GM19238 (cell line): Measurements from ENCODE around the gene SYNJ1.
"Not testable (repeated sequence)": the region's sequence is repeated elsewhere in the genome, so short reads cannot be mapped to it uniquely, and the experiment has no call there.

Experiments used
- DNase-seq: peaks from one replicate; pipeline ENCODE4 v3.0.0; 2011; ENCODE audit warnings: low spot score; ENCODE audit not compliant: insufficient read length

Gene SYNJ1, protein sequence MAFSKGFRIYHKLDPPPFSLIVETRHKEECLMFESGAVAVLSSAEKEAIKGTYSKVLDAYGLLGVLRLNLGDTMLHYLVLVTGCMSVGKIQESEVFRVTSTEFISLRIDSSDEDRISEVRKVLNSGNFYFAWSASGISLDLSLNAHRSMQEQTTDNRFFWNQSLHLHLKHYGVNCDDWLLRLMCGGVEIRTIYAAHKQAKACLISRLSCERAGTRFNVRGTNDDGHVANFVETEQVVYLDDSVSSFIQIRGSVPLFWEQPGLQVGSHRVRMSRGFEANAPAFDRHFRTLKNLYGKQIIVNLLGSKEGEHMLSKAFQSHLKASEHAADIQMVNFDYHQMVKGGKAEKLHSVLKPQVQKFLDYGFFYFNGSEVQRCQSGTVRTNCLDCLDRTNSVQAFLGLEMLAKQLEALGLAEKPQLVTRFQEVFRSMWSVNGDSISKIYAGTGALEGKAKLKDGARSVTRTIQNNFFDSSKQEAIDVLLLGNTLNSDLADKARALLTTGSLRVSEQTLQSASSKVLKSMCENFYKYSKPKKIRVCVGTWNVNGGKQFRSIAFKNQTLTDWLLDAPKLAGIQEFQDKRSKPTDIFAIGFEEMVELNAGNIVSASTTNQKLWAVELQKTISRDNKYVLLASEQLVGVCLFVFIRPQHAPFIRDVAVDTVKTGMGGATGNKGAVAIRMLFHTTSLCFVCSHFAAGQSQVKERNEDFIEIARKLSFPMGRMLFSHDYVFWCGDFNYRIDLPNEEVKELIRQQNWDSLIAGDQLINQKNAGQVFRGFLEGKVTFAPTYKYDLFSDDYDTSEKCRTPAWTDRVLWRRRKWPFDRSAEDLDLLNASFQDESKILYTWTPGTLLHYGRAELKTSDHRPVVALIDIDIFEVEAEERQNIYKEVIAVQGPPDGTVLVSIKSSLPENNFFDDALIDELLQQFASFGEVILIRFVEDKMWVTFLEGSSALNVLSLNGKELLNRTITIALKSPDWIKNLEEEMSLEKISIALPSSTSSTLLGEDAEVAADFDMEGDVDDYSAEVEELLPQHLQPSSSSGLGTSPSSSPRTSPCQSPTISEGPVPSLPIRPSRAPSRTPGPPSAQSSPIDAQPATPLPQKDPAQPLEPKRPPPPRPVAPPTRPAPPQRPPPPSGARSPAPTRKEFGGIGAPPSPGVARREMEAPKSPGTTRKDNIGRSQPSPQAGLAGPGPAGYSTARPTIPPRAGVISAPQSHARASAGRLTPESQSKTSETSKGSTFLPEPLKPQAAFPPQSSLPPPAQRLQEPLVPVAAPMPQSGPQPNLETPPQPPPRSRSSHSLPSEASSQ (N-terminal part only)

DNA sequence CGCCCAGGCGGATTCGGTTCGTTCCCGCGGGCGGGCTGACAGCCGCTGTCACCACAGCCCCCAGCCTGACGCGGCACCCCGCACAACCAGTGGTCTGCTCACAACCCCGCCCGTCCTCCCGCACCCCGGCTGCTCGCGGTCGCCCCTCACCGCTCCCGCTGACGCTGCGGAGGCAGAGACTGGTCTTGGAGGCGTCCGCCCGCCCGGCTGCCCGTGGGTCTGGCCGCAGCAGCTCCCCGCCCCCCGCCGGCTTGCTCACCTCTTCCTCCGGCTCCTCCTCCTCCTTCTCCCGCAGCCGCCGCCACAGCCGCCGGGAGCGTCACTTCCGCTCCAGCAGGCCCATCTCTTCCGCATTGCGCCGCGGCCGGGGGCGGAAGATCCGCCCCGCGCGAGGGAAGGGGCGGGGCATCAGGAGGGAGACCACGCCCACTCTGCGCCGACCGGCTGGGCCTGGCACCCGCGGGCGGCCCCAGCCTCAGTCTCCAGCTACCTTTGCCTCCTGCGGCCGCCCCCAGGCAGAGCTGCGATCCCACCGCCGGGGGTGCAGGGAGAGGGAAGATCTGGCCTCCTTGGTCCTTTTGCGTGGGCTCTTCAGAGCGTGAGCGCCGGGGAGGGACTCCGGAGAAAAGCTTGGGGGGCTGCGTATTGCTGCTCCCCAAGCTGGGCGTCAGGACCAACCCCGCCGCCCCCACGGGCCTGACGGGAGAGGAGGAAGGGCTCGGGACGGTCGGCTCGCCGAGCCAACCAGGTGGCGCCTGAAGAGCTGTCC is at the start of gene SYNJ1:
TSS of gene SYNJ1 (minus strand) at position 327 of the 769 bp plus-strand sequence. CDS start 1,118 bp downstream, outside the sequence.
- peak; percentile 89 for DNase-seq

DNA sequence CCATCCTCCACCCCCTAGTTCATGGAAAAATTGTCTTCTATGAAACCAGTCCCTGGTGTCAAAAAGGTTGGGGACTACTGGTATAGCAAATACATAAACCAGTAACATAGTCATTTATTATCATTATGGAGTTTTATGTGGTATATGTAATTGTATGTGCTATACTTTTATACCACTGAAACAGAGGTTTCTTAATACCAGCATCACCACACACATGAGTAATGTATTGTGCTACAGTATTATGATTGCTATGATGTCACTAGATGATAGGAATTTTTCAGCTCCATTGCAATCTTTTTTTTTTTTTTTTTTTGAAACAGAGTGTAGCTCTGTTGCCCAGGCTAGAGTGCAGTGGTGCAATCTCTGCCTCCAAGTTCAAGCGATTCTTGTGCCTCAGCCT is 49.5 kb upstream of the SYNJ1 start:
- no peak for DNase-seq

DNA sequence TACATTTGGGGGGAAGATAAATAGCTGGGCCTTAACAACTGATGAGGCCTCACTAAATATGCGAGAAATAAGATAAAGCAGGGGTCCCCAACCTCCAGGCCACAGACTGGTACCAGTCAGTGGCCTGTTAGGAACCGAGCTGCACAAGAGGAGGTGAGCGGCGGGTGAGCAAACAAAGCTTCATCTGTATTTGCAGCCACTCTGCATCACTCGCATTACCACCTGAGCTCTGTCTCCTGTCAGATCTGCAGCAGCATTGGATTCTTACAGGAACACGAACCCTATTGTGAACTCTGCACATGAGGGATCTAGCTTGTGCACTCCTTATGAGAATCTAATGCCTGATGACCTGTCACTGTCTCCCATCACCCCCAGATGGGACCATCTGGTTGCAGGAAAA is 48.9 kb upstream of the SYNJ1 start:
- DNase-seq, result no peak

DNA sequence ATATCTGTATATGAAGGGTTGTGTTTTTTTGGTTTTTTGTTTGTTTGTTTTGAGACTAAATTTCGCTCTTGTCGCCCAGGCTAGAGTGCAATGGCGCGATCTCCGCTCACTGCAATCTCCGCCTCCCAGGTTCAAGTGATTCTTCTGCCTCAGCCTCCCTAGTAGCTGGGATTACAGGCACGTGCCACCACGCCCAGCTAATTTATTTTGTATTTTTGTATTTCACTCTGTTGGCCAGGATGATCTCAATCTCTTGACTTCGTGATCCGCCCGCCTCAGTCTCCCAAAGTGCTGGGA is 45.2 kb upstream of the SYNJ1 start:
- not testable (repeated sequence) for DNase-seq

DNA sequence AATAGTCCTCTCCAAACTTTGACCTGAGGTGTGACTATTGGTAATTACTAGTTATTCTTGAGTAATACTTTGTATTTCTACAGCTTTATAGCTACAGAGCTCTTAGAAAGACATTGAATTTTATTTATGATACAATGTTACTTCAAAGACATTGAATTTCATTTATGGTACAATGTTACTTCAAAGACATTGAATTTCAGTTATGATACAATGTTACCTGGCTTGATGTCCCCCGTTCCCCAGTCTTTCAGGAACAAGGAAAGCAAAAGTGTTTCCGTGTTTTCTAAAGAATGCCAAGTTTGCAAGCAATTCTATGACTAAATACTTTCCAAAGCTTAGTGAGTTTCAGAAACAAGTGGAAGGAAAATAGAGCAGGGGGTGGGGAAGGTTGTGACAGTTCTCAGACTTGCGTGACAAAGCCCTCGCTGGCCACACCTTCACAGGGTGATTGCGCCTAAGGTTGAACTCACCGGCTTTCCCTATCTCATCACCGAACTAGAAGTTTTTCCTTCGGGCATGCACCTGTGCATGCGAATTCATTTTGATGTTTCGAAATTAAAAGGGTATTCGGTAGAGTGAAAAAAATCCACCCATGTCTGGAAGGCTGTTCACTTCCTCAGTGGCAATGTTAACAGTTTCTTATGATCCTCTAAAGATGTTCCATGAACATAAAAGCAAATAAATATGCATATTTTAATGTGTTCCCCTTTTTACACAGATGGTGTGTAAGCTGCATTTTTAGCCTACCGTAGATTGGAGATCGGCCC is 44.7 kb upstream of the SYNJ1 start:
- DNase-seq, result peak; percentile 24

DNA sequence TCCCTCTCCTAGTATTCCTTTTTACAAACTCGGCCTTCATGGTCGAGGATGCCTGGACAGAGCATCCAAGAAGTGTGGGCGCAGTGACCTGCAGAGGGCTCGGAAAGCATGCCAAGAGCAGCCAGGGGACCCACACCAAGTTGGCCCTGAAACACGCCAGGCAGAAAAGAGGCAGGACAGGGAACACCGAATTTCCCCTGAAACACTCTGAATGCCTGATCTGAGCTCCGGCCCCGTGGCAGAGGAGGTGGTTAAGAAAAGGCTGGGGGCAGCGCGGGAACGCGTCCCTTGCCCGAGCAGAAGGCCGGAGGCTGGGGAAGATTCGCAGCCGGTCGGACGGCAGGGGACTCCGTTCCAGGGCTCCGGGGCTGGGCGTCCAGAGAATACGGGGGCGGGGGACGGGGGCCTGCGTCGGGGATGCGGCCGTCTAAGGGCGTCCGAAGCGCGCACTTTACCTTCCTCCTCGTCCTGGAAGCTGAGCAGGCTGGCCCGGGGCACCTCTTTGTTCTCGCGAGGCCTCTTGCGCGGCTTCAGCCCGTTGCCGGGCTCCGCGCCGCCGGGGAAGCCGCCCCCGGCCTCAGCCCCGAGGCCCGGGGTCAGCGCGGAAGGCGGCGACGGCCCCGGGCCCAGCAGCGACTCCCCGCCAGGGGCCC is 43.2 kb upstream of the SYNJ1 start:
- peak; percentile 53 for DNase-seq

DNA sequence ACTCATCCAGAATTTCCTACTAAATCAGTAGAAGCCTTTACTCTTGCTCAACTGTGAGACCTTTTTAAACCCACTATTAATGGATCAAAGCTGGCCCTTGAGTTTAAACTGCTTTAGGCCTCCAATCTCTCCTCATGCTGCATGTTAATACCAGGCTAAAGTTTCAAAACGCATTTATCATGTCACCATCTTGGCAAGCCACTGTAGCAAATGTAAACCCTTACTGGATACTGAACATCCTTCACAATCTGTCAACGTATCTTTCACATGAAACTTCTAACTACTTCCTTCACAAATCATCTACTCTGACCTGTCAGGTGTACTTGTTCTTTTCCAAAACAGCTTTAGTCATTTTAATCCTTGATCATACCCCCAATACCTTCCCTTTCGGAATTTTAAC is 40.7 kb upstream of the SYNJ1 start:
- DNase-seq, result no peak

DNA sequence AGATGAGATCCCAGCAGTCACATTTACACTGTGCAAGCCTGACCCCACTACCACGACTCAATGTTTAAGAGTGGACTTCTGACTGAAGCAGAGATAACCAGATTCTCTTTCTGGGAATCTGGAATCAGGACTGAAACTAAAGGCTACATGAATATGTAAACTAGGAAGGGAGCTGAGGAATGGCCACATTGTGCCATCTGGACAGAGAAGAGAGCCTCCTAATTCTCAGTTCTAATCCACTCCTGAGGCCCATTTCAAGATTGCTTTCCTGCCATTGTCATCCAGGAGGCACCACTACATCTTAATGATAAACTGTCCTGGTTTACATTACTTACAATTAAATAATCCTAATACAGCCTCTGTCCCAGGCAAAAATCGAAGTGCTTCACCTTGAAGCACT is 37.2 kb upstream of the SYNJ1 start:
- DNase-seq, result no peak

DNA sequence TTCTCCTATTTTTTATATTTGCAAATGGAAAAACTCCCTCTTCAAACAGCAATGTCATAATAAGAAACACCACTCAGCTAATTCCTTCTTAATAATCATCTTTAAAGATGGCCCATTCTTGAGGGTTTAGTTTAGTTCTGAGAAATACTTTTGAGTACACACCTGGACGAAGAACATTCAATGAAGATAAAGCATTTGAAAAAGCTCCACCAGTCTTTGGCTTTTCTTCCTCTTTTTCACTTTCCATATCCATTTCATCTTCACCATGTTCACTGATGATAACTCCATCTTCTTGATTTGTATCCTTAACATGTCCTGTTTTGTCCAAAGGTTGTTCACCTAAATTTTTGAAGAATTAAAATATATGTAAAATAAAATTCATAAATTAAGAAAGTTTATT is 36.4 kb upstream of the SYNJ1 start:
- no peak for DNase-seq

DNA sequence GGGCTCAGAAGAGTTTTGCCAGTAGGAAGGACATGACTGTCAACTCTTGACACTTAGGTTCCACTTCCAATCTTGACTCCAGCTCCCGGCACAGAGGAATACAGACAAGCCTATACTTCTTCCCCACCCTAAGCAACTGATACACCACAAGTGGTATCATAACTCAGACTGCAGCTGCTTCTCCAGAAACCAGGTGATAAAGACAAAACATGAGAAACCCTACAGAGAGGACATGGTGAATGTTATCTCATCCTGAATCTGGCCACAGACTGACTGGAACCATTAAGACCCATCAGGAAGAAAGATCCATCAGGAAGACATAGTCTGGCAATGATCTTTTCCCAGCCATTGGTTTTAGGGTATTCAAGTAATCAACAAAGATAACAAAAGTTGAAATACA is 30.0 kb upstream of the SYNJ1 start:
- DNase-seq, result no peak

DNA sequence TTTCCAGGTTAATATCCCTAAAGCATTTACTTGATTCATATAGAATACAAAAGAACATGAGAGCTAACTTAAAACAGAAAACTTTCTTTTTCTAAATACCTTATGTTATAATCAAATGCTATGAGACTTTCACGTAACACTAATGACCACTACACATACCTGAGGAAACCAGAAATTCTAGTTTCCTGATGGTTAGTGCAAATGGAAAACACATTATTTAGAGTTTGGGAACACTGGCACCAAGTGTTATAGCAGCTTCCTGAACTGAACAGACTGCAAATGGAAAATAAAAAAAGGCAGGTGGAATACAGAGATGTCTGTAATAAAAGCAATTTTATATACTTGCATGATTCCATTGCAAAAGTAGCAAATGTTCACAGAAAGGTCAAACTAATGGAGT is 28.3 kb upstream of the SYNJ1 start:
- DNase-seq, result no peak

DNA sequence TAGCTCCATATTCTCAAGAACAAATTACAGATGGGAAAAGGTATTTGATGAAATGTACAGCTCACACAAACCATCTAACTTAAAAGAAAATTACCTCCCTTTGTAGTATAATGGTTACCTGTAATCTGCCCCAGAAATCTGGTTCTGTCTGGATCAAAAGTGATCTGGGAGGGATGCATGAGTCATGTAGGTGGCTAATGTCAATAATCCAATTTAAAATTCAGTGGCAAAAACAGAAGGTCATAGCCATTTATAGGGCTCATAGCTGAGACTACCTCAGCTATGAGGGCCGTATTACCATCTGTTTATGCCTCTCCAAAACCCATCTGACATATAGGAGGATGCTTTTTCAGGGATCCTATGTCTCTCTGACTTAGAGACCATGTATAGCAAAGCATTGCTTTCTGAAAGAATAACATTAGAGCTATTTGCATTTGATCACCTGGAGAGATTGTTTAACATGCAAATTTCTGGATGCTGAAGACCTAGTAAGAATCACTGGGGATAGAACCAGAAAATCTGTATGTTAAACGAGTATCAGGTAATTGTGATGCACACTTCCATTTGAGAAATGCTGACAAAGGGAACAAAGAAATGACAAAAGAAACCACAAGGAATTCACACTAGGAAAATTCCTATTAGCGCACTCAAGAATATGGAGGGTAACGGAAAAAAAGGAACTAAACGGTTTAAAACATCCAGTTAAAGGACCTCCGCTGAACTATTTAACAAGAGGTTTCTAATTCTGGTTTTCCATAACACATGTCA is 26.2 kb upstream of the SYNJ1 start:
- no peak for DNase-seq

DNA sequence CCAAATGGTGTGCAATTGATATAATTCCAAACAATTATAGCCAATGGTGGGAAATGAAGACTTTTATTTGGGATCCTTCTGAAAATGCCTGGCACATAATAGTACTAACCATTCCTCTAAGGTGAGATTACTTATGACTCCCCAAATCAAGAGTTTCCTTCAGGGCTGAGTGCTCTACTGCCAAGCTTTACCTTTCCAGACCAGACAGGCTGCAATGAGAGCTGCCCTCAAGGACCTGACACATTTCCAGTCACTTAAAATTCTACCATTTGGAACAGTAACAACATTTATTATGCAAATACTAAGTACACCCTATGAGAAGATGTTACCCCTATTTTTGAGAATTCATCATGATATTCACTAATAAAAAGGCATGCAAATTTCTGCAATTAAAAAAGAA is 22.6 kb upstream of the SYNJ1 start:
- no peak for DNase-seq

DNA sequence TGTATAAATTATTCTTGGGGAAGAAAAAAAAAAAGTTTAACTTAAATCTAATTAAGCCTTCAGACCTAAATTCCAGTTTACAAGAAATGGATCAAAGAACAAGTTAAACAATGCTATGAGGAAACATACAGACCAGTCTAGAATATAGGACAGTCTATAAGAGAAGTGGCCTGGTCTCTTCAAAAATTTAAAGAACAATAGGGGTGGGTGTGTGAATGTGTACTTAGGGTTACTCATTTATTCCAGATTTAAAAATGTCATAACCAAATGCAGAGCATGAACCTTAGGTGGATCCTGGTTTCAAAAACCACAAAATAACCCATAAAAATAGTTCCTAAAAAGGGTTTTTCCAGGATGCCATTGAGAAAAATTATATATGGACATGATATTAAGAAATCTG is 21.8 kb upstream of the SYNJ1 start:
- DNase-seq, result no peak

DNA sequence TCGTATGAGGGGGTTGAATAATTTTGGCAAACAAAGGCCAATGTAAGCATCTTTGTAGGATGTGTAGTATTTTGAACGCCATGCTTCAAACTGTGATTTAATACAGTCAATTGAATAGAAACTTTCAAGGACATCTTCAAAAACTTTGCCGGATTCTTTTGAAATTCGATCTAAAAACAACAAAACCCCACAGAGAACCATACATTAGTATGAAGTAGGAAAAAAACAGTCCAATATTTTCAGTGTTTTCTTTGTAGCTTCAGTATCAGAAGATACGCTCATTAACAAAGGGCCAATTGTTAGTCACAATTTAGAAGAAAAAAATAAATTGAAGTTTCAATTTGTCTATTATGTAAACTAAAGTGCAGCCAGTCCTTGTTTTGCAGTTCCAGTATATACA is 20.7 kb upstream of the SYNJ1 start:
- no peak for DNase-seq

DNA sequence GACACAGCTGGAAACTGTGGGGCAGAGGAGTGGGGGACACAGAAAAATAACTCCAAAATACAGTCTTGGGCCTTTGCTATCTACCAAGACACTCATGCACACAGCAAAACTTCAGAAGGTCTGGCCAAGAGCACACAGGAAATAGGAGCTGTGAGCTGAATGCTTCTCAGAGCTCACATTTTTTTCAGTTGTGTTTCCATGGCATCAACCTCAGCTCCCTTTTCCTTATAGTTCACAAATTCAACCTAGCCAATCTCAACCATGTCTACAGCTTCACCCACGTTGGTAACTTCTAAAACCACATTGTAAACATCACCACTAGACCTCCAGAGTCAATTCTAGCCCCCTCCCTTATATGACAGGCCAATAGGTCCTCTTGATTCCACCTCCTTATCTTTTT is 19.6 kb upstream of the SYNJ1 start:
- no peak for DNase-seq

DNA sequence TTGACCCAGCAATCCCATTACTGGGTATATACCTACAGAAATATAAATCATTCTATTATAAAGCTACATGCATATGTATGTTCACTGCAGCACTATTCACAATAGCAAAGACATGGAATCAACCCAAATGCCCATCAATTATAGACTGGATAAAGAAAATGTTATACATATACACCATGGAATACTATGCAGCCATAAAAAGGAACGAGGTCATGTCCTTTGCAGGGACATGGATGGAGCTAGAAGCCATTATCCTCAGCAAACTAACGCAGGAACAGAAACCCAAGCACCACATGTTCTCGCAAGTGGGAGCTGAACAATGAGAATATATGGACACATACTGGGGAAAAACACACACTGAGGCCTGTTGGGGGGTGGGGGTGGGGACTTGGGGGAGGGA is 18.9 kb upstream of the SYNJ1 start:
- not testable (repeated sequence) for DNase-seq

DNA sequence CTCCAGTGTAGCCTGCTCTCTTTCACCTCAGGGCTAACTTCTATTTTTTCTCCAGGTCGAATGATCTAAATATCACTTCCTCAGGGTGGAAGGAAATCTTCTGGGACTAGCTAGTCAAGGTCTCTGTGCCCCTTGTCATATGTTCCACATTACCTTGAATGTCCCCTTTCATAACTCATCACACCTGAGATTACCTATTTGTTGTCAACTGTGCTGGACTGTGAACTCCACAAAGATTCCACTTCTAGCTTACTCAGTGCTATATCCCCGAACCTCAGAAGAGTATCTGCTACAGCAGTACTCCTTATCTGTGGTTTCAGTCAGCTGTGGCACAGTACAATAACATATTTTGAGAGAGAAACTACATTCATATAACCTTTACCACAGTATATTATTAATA is 14.6 kb upstream of the SYNJ1 start:
- no peak for DNase-seq

DNA sequence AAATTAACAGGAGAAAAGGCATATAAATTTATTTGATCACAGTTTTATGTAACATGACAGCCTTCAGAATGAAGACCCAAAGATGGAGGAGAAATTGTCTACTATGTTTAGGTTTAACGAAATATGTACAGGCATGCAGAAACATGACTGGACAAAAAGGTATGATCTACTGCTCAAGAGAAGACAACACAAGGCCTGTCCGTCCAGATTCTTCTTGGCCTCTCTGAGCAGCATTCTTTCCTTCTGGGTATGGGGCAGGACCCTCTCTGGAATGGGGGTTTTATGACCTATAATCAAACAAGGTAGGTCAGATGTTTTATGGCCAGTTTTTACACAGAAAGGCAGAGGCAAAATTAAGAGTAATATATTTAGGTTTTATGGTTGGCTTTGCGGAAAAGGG is 13.5 kb upstream of the SYNJ1 start:
- no peak for DNase-seq
